T-helper 17 cell (primary cell): Measurements from ENCODE around the gene S100B. TPM values are rescaled to one million over a fixed set of nuclear protein-coding genes. Genes with fewer than 3 reads are reported as not detected.

ENCODE experiments used
- ATAC-seq: fragments of 150-1000 bp; cut with Tn5 transposase; 2 replicates; pipeline ENCODE4 v1.10.0; 2021; ENCODE audit warnings: mild to moderate bottlenecking, moderate library complexity
- DNase-seq, 3 donors: peaks; one replicate each; pipeline versions ENCODE4 v3.0.0 to v3.0.0-alpha.2; 2020 to 2021
- H3K9me3 ChIP-seq: one replicate; pipeline ENCODE4 v1.7.0; 2013; ENCODE audit warnings: low read length, mild to moderate bottlenecking; ENCODE audit not compliant: control insufficient read depth, poor library complexity, severe bottlenecking
- H3K27ac Mint-ChIP-seq: one replicate; pipeline ENCODE4 v1.8.0; 2022; ENCODE audit warnings: mild to moderate bottlenecking, moderate library complexity, mixed read lengths
- H3K27me3 Mint-ChIP-seq: one replicate; pipeline ENCODE4 v1.8.0; 2022; ENCODE audit warnings: mixed read lengths
- H3K36me3 Mint-ChIP-seq: one replicate; pipeline ENCODE4 v1.8.0; 2022; ENCODE audit warnings: low read depth, mixed read lengths
- H3K4me1 Mint-ChIP-seq: one replicate; pipeline ENCODE4 v1.8.0; 2022; ENCODE audit warnings: mild to moderate bottlenecking, mixed read lengths
- H3K4me3 Mint-ChIP-seq: one replicate; pipeline ENCODE4 v1.8.0; 2022; ENCODE audit warnings: mild to moderate bottlenecking, moderate library complexity, mixed read lengths
- total RNA-seq, 4 donors: library from RNA in 2 of 4; stranded (reverse) in 2 of 4; gene quantifications; one replicate each; pipeline ENCODE4 v1.2.3 and lab custom pipeline; 2022 to 2026

Gene S100B
- total RNA-seq, 2 donors from 2014 or later, result not detected

- H3K27me3 Mint-ChIP-seq, result no peaks in the 10 kb centered on the region
- H3K36me3 Mint-ChIP-seq, result peaks cover 1% of the 10 kb centered on the region
- peaks cover 21% of the 10 kb centered on the region for H3K4me1 Mint-ChIP-seq
- H3K27ac Mint-ChIP-seq, result peak overlapping the region; percentile 76
- peak overlapping the region; percentile 72 for H3K4me3 Mint-ChIP-seq
- no peaks in the 10 kb centered on the region for H3K9me3 ChIP-seq
- DNase-seq, result no peak
- ATAC-seq, result peak; percentile 99
Measured at GRCh38 chr21:46605767-46606426, 1.0 kb upstream of the S100B start.

GRCh38 chr21:46604329-46604974, 430 bp downstream of the S100B start:
- Mint-ChIP-seq H3K4me1 (peaks cover 23% of the 10 kb centered on the region), H3K27ac (no peak overlapping the region), H3K27me3 (no peaks in the 10 kb centered on the region), H3K4me3 (peak overlapping the region; percentile 57), H3K36me3 (no peaks in the 10 kb centered on the region)
- DNase-seq (no peak), ATAC-seq (no peak)
- H3K9me3 ChIP-seq, result no peaks in the 10 kb centered on the region

GRCh38 chr21:46603228-46603627, 1.7 kb downstream of the S100B start:
- DNase-seq (no peak), ATAC-seq (no peak)
- Mint-ChIP-seq H3K36me3 (no peaks in the 10 kb centered on the region), H3K4me1 (peaks cover 23% of the 10 kb centered on the region), H3K4me3 (no peak overlapping the region), H3K27me3 (no peaks in the 10 kb centered on the region), H3K27ac (no peak overlapping the region)
- H3K9me3 ChIP-seq, result no peaks in the 10 kb centered on the region

GRCh38 chr21:46600978-46601377, 3.9 kb downstream of the S100B start:
- Mint-ChIP-seq H3K27me3 (no peaks in the 10 kb centered on the region), H3K36me3 (no peaks in the 10 kb centered on the region), H3K27ac (no peak overlapping the region), H3K4me1 (peaks cover 13% of the 10 kb centered on the region), H3K4me3 (no peak overlapping the region)
- H3K9me3 ChIP-seq, result no peaks in the 10 kb centered on the region
- DNase-seq, result no peak
- ATAC-seq, result no peak

GRCh38 chr21:46600305-46600704, 4.6 kb downstream of the S100B start:
- peaks cover 9% of the 10 kb centered on the region for H3K4me1 Mint-ChIP-seq
- H3K9me3 ChIP-seq, result no peaks in the 10 kb centered on the region
- H3K27me3 Mint-ChIP-seq, result no peaks in the 10 kb centered on the region
- no peaks in the 10 kb centered on the region for H3K36me3 Mint-ChIP-seq
- DNase-seq (no peak), ATAC-seq (no peak)
- no peak overlapping the region for H3K4me3 Mint-ChIP-seq
- H3K27ac Mint-ChIP-seq, result no peak overlapping the region

GRCh38 chr21:46598581-46599572, 6.0 kb downstream of the S100B start:
- no peaks in the 10 kb centered on the region for H3K9me3 ChIP-seq
- ATAC-seq (no peak), DNase-seq (no peak)
- H3K36me3 Mint-ChIP-seq, result no peaks in the 10 kb centered on the region
- no peak overlapping the region for H3K27ac Mint-ChIP-seq
- H3K27me3 Mint-ChIP-seq, result no peaks in the 10 kb centered on the region
- no peak overlapping the region for H3K4me3 Mint-ChIP-seq
- peaks cover 4% of the 10 kb centered on the region for H3K4me1 Mint-ChIP-seq

- Mint-ChIP-seq H3K4me3 (no peak overlapping the region), H3K27ac (no peak overlapping the region), H3K36me3 (no peaks in the 10 kb centered on the region), H3K27me3 (no peaks in the 10 kb centered on the region), H3K4me1 (peaks cover 4% of the 10 kb centered on the region)
- DNase-seq (no peak), ATAC-seq (no peak)
- no peaks in the 10 kb centered on the region for H3K9me3 ChIP-seq
Measured at GRCh38 chr21:46597896-46598343, 7.0 kb downstream of the S100B start.

GRCh38 chr21:46597031-46597430, 7.9 kb downstream of the S100B start:
- H3K27ac Mint-ChIP-seq, result no peak overlapping the region
- no peaks in the 10 kb centered on the region for H3K9me3 ChIP-seq
- peaks cover 2% of the 10 kb centered on the region for H3K4me1 Mint-ChIP-seq
- no peaks in the 10 kb centered on the region for H3K27me3 Mint-ChIP-seq
- no peaks in the 10 kb centered on the region for H3K36me3 Mint-ChIP-seq
- DNase-seq (no peak), ATAC-seq (no peak)
- no peak overlapping the region for H3K4me3 Mint-ChIP-seq

- Mint-ChIP-seq H3K36me3 (no peaks in the 10 kb centered on the region), H3K4me3 (no peak overlapping the region), H3K27ac (no peak overlapping the region), H3K4me1 (peaks cover 2% of the 10 kb centered on the region), H3K27me3 (no peaks in the 10 kb centered on the region)
- ATAC-seq (no peak), DNase-seq (no peak)
- no peaks in the 10 kb centered on the region for H3K9me3 ChIP-seq
Measured at GRCh38 chr21:46596201-46596600, 8.7 kb downstream of the S100B start.

GRCh38 chr21:46594276-46594675, 10.6 kb downstream of the S100B start:
- Mint-ChIP-seq H3K4me3 (no peak overlapping the region), H3K27me3 (no peaks in the 10 kb centered on the region), H3K4me1 (no peaks in the 10 kb centered on the region), H3K27ac (no peak overlapping the region), H3K36me3 (no peaks in the 10 kb centered on the region)
- ATAC-seq (no peak), DNase-seq (no peak)
- no peaks in the 10 kb centered on the region for H3K9me3 ChIP-seq

- H3K36me3 Mint-ChIP-seq, result peaks cover 4% of the 10 kb centered on the region
- no peak for DNase-seq
- H3K27ac Mint-ChIP-seq, result no peak overlapping the region
- H3K4me1 Mint-ChIP-seq, result no peaks in the 10 kb centered on the region
- no peak for ATAC-seq
- H3K9me3 ChIP-seq, result no peaks in the 10 kb centered on the region
- no peak overlapping the region for H3K4me3 Mint-ChIP-seq
- H3K27me3 Mint-ChIP-seq, result no peaks in the 10 kb centered on the region
Measured at GRCh38 chr21:46585191-46585953, 19.5 kb downstream of the S100B start.

GRCh38 chr21:46581780-46582307, 23.0 kb downstream of the S100B start:
- DNase-seq (no peak), ATAC-seq (no peak)
- Mint-ChIP-seq H3K4me3 (no peak overlapping the region), H3K4me1 (no peaks in the 10 kb centered on the region), H3K27me3 (no peaks in the 10 kb centered on the region), H3K27ac (no peak overlapping the region), H3K36me3 (peaks cover 9% of the 10 kb centered on the region)
- no peaks in the 10 kb centered on the region for H3K9me3 ChIP-seq
